ENCODE data around the gene PROK2. TPM values are rescaled to one million over a fixed set of nuclear protein-coding genes. Genes with fewer than 3 reads are reported as not detected.

Gene PROK2
- polyA plus RNA-seq, 1 experiment, result not detected

- ChIA-PET POLR2A (no interaction called here), CTCF (interaction anchor here (1.1 kb wide), 1 partner anchor 22 kb away, joined by 6 read pairs; no protein-coding TSS in a partner anchor)
- no peak overlapping the region for H3K27ac ChIP-seq (ENCODE audit: low read depth, low read length)
These were observed 51.6 kb downstream of the PROK2 start for GRCh38 chr3:71733319-71733718.

GRCh38 chr3:71732637-71733036 is 52.3 kb downstream of the PROK2 start:
- POLR2A ChIA-PET, result no interaction called here
- Histone ChIP-seq H3K27ac (ENCODE audit: low read depth, low read length) (no peak overlapping the region), H3K27me3 (ENCODE audit: control insufficient read depth, insufficient read depth, low read length) (peaks cover 10% of the 10 kb centered on the region), H3K9me3 (ENCODE audit: control insufficient read depth, insufficient read depth, low read length) (no peaks in the 10 kb centered on the region), H3K4me3 (ENCODE audit: low read depth, low read length) (no peak overlapping the region)
- DNase-seq (ENCODE audit: low read depth, low spot score), result no peak
- TF ChIP-seq CTCF (IDR thresholded peaks at IDR 0.05; ENCODE audit: low read depth, low read length), result no peak
- CTCF ChIA-PET, result no interaction called here

More at GRCh38 chr3:71733319-71733718, 51.6 kb downstream of the PROK2 start:
- Histone ChIP-seq H3K27me3 (ENCODE audit: control insufficient read depth, insufficient read depth, low read length) (peaks cover 10% of the 10 kb centered on the region), H3K4me3 (ENCODE audit: low read depth, low read length) (no peak overlapping the region), H3K9me3 (ENCODE audit: control insufficient read depth, insufficient read depth, low read length) (no peaks in the 10 kb centered on the region)
- no peak for DNase-seq (ENCODE audit: low read depth, low spot score)
- TF ChIP-seq CTCF (IDR thresholded peaks at IDR 0.05; ENCODE audit: low read depth, low read length), result no peak

- no peak for DNase-seq (ENCODE audit: low read depth, low spot score)
- no peak for TF ChIP-seq CTCF (IDR thresholded peaks at IDR 0.05; ENCODE audit: low read depth, low read length)
- peaks cover 27% of the 10 kb centered on the region for H3K27me3 ChIP-seq (ENCODE audit: control insufficient read depth, insufficient read depth, low read length)
- no peak overlapping the region for H3K27ac ChIP-seq (ENCODE audit: low read depth, low read length)
- ChIA-PET CTCF (interaction anchor here (0.6 to 2.6 kb wide), 22 partner anchors 10 to 1675 kb away, joined by 3 to 29 read pairs (median 4); no protein-coding TSS in a partner anchor), POLR2A (no interaction called here)
- no peaks in the 10 kb centered on the region; the same call in 1 of the 2 replicates for H3K9me3 ChIP-seq (ENCODE audit: control insufficient read depth, insufficient read depth, low read length)
- H3K4me3 ChIP-seq (ENCODE audit: low read depth, low read length), result no peak overlapping the region
These were observed 56.2 kb downstream of the PROK2 start for GRCh38 chr3:71728632-71729342.

- DNase-seq (ENCODE audit: low read depth, low spot score), result no peak
- ChIA-PET POLR2A (no interaction called here), CTCF (interaction anchor here (1.5 kb wide), 1 partner anchor 1096 kb away, joined by 3 read pairs; no protein-coding TSS in a partner anchor)
- no peak for TF ChIP-seq CTCF (IDR thresholded peaks at IDR 0.05; ENCODE audit: low read depth, low read length)
- Histone ChIP-seq H3K4me3 (ENCODE audit: low read depth, low read length) (no peak overlapping the region), H3K27ac (ENCODE audit: low read depth, low read length) (no peak overlapping the region), H3K9me3 (ENCODE audit: control insufficient read depth, insufficient read depth, low read length) (no peaks in the 10 kb centered on the region; the same call in 1 of the 2 replicates), H3K27me3 (ENCODE audit: control insufficient read depth, insufficient read depth, low read length) (peaks cover 32% of the 10 kb centered on the region)
These were observed 58.8 kb downstream of the PROK2 start for GRCh38 chr3:71726146-71726545.

- H3K27ac ChIP-seq (ENCODE audit: low read depth, low read length), result no peak within 1 kb of the TSS
- peaks cover 38% of the 10 kb centered on the region for H3K27me3 ChIP-seq (ENCODE audit: control insufficient read depth, insufficient read depth, low read length)
- TF ChIP-seq CTCF (IDR thresholded peaks at IDR 0.05; ENCODE audit: low read depth, low read length), result no peak
- peak within 1 kb of the TSS; percentile 72 for H3K4me3 ChIP-seq (ENCODE audit: low read depth, low read length)
- no peak for DNase-seq (ENCODE audit: low read depth, low spot score)
- ChIA-PET POLR2A (no interaction called here), CTCF (interaction anchor here (3.6 kb wide), 1 partner anchor 14 kb away, joined by 13 read pairs; no protein-coding TSS in a partner anchor)
- no peaks in the 10 kb centered on the region; the same call in 1 of the 2 replicates for H3K9me3 ChIP-seq (ENCODE audit: control insufficient read depth, insufficient read depth, low read length)
These were observed 59.5 kb downstream of the PROK2 start, which contains the start of gene EIF4E3 for GRCh38 chr3:71725271-71725991. TSS of gene EIF4E3 (minus strand) at chr3:71725402. CDS start at chr3:71725367, 35 bp downstream.
